IPS-NIHi7 (cell line): ENCODE data around the gene POLR1B.
"Not testable (repeated sequence)": the region's sequence is repeated elsewhere in the genome, so short reads cannot be mapped to it uniquely, and the experiment has no call there.

ENCODE experiments used
- DNase-seq: peaks from one replicate; pipeline ENCODE4 v3.0.0; 2012; ENCODE audit warnings: mixed read lengths; ENCODE audit errors: extremely low spot score

The POLR1B gene

GRCh38 chr2:112542123-112542983 lies at the start of gene POLR1B:
POLR1B (plus strand) TSS chr2:112542465; CDS start chr2:112542495, 30 bp downstream.
- DNase-seq = peak; percentile 85

GRCh38 chr2:112493048-112493447 lies 49.2 kb upstream of the POLR1B start:
- DNase-seq = peak; percentile 27

- no peak for DNase-seq
These were observed 48.2 kb upstream of the POLR1B start for GRCh38 chr2:112493858-112494648.

- no peak for DNase-seq
These were observed 47.4 kb upstream of the POLR1B start for GRCh38 chr2:112494828-112495227.

GRCh38 chr2:112495878-112496277 lies 46.4 kb upstream of the POLR1B start:
- not testable (repeated sequence) for DNase-seq

GRCh38 chr2:112500850-112501484 lies 41.3 kb upstream of the POLR1B start:
- DNase-seq = not testable (repeated sequence)

GRCh38 chr2:112509239-112509998 lies 32.8 kb upstream of the POLR1B start:
- DNase-seq = not testable (repeated sequence)

GRCh38 chr2:112516801-112517200 lies 25.5 kb upstream of the POLR1B start:
- DNase-seq = no peak

GRCh38 chr2:112518807-112519206 lies 23.5 kb upstream of the POLR1B start:
- DNase-seq = no peak

GRCh38 chr2:112519506-112519905 lies 22.8 kb upstream of the POLR1B start:
- DNase-seq = no peak

GRCh38 chr2:112520234-112520783 lies 22.0 kb upstream of the POLR1B start:
- DNase-seq = no peak

- no peak for DNase-seq
These were observed 18.9 kb upstream of the POLR1B start for GRCh38 chr2:112523291-112523777.

- not testable (repeated sequence) for DNase-seq
These were observed 18.0 kb upstream of the POLR1B start for GRCh38 chr2:112524276-112524675.

GRCh38 chr2:112528541-112528940 lies 13.7 kb upstream of the POLR1B start:
- DNase-seq = no peak

GRCh38 chr2:112529757-112530156 lies 12.5 kb upstream of the POLR1B start:
- no peak for DNase-seq

GRCh38 chr2:112530728-112531127 lies 11.5 kb upstream of the POLR1B start:
- DNase-seq = no peak

- DNase-seq = no peak
These were observed 7.4 kb upstream of the POLR1B start for GRCh38 chr2:112534826-112535225.

- not testable (repeated sequence) for DNase-seq
These were observed 5.6 kb upstream of the POLR1B start for GRCh38 chr2:112536665-112537064.

GRCh38 chr2:112539306-112539705 lies 3.0 kb upstream of the POLR1B start:
- no peak for DNase-seq

GRCh38 chr2:112540906-112541305 lies 1.4 kb upstream of the POLR1B start:
- DNase-seq = no peak
